Cerebellar cortex (tissue), 1 donor: ENCODE measurements around the gene TRMU.
"Not testable (repeated sequence)": the region's sequence is repeated elsewhere in the genome, so short reads cannot be mapped to it uniquely, and the experiment has no call there.

ENCODE experiments used
- DNase-seq: peaks from one replicate; pipeline ENCODE4 v3.0.0-alpha.2; 2015; ENCODE audit warnings: low spot score

TRMU gene

GRCh38 chr22:46300491-46300890, 35.0 kb upstream of the TRMU start:
- DNase-seq, result no peak

- DNase-seq, result no peak
These were observed 32.1 kb upstream of the TRMU start for GRCh38 chr22:46303347-46303965.

- no peak for DNase-seq
These were observed 27.1 kb upstream of the TRMU start for GRCh38 chr22:46308283-46308988.

- no peak for DNase-seq
These were observed 25.9 kb upstream of the TRMU start for GRCh38 chr22:46309526-46310085.

GRCh38 chr22:46312056-46312455, 23.5 kb upstream of the TRMU start:
- no peak for DNase-seq

- DNase-seq, result not testable (repeated sequence)
These were observed 22.7 kb upstream of the TRMU start for GRCh38 chr22:46312848-46313247.

- no peak for DNase-seq
These were observed 19.5 kb upstream of the TRMU start for GRCh38 chr22:46315976-46316375.

- no peak for DNase-seq
These were observed 17.9 kb upstream of the TRMU start for GRCh38 chr22:46317646-46318045.

- DNase-seq, result no peak
These were observed 16.9 kb upstream of the TRMU start for GRCh38 chr22:46318576-46318975.

GRCh38 chr22:46319319-46319718, 16.2 kb upstream of the TRMU start:
- no peak for DNase-seq

GRCh38 chr22:46320166-46320710, 15.3 kb upstream of the TRMU start:
- no peak for DNase-seq

- no peak for DNase-seq
These were observed 14.7 kb upstream of the TRMU start for GRCh38 chr22:46320716-46321386.

GRCh38 chr22:46322711-46323110, 12.8 kb upstream of the TRMU start:
- no peak for DNase-seq

- no peak for DNase-seq
These were observed 12.4 kb upstream of the TRMU start for GRCh38 chr22:46323162-46323561.

- no peak for DNase-seq
These were observed 9.3 kb upstream of the TRMU start for GRCh38 chr22:46326066-46326680.

- no peak for DNase-seq
These were observed 7.6 kb upstream of the TRMU start for GRCh38 chr22:46327691-46328465.

GRCh38 chr22:46328797-46329196, 6.7 kb upstream of the TRMU start:
- no peak for DNase-seq

GRCh38 chr22:46329616-46330015, 5.9 kb upstream of the TRMU start:
- no peak for DNase-seq

- DNase-seq, result no peak
These were observed 5.1 kb upstream of the TRMU start for GRCh38 chr22:46330426-46330825.

- no peak for DNase-seq
These were observed 4.0 kb upstream of the TRMU start for GRCh38 chr22:46331496-46331895.
